ENCODE data around the gene CMSS1. TPM values are rescaled to one million over a fixed set of nuclear protein-coding genes. Genes with fewer than 3 reads are reported as not detected.

Gene CMSS1
- total and polyA plus RNA-seq, 2 of the 13 experiments (the other 11 are each of a cell fraction or from before 2014, with no cell fraction given) = 6.4 to 48.7 TPM

- TF ChIP-seq TEF (CRISPR knock-in tag; IDR thresholded peaks at IDR 0.05) = peak; percentile 84
- no peak for TF ChIP-seq MYNN (CRISPR knock-in tag; IDR thresholded peaks at IDR 0.05; ENCODE audit: low read depth)
- TF ChIP-seq ZIK1 (CRISPR knock-in tag; IDR thresholded peaks at IDR 0.05; ENCODE audit: borderline replicate concordance, low read depth) = peak; percentile 64; the same call in 1 of the 2 replicates
- TF ChIP-seq CEBPG (CRISPR knock-in tag; IDR thresholded peaks at IDR 0.05) = peak; percentile 50
- TF ChIP-seq REST (IDR thresholded peaks at IDR 0.05; ENCODE audit: borderline replicate concordance in 1 of 2, low read depth in 1 of 2, low read length in 2 of 2) = peak in 1 of 2 experiments; percentile 83; a peak in 1 of 4 replicates
- peak; percentile 80; the same call in 1 of the 2 replicates for TF ChIP-seq MXD3 (CRISPR knock-in tag; IDR thresholded peaks at IDR 0.05)
- no peak for TF ChIP-seq ZNF646 (CRISPR knock-in tag; IDR thresholded peaks at IDR 0.05)
- no peak for TF ChIP-seq ZNF577 (CRISPR knock-in tag; IDR thresholded peaks at IDR 0.05; ENCODE audit: borderline replicate concordance, low read depth)
- no peak for TF ChIP-seq ZNF260 (CRISPR knock-in tag; IDR thresholded peaks at IDR 0.05; ENCODE audit: borderline replicate concordance, low read depth)
- no peak for TF ChIP-seq FOXK2 (IDR thresholded peaks at IDR 0.05)
- TF ChIP-seq TOE1 (CRISPR knock-in tag; IDR thresholded peaks at IDR 0.05) = no peak
- no peak for TF ChIP-seq ZFYVE20 (CRISPR knock-in tag; IDR thresholded peaks at IDR 0.05; ENCODE audit: borderline replicate concordance, low read depth)
- TF ChIP-seq POLR2AphosphoS5 (IDR thresholded peaks at IDR 0.05; ENCODE audit: low read depth, low read length) = peak; percentile 80
Observed at GRCh38 chr3:99875929-99876841, 58.5 kb downstream of the CMSS1 start (continued).

Measured in HepG2 (cell line).